WI38 (cell line): Measurements from ENCODE around the gene DCUN1D1.

Experiments used
- H3K4me3 ChIP-seq: 2 replicates; pipeline ENCODE4 v1.5.1; 2011; ENCODE audit warnings: low read depth, mild to moderate bottlenecking, control low read depth, low read length
- CTCF ChIP-seq: IDR thresholded peaks from 2 replicates; pipeline ENCODE4 v1.5.1; 2012; ENCODE audit warnings: low read depth, mild to moderate bottlenecking, control low read depth, low read length

Gene DCUN1D1

GRCh38 chr3:182980204-182981037 lies at the start of gene DCUN1D1:
TSS of gene DCUN1D1 (minus strand) at chr3:182980538. CDS start at chr3:182980489, 49 bp downstream.
- peak within 1 kb of the TSS; percentile 89 for H3K4me3 ChIP-seq

GRCh38 chr3:183028416-183028815 lies 48.1 kb upstream of the DCUN1D1 start:
- TF ChIP-seq CTCF: no peak

More at GRCh38 chr3:182980204-182981037, at the start of gene DCUN1D1:
- TF ChIP-seq CTCF: no peak

GRCh38 chr3:183027276-183027675 lies 46.9 kb upstream of the DCUN1D1 start:
- no peak for TF ChIP-seq CTCF
- no peak overlapping the region for H3K4me3 ChIP-seq

More at GRCh38 chr3:183028416-183028815, 48.1 kb upstream of the DCUN1D1 start:
- no peak overlapping the region for H3K4me3 ChIP-seq

- no peak for TF ChIP-seq CTCF
These were observed 42.7 kb upstream of the DCUN1D1 start for GRCh38 chr3:183022936-183023516.

GRCh38 chr3:183018421-183019192 lies 38.3 kb upstream of the DCUN1D1 start:
- H3K4me3 ChIP-seq: no peak overlapping the region
- no peak for TF ChIP-seq CTCF

More at GRCh38 chr3:183022936-183023516, 42.7 kb upstream of the DCUN1D1 start:
- H3K4me3 ChIP-seq: no peak overlapping the region

- TF ChIP-seq CTCF: no peak
- H3K4me3 ChIP-seq: no peak overlapping the region
These were observed 34.8 kb upstream of the DCUN1D1 start for GRCh38 chr3:183015185-183015584.
